HG03378 (cell line): ENCODE measurements around the gene CACNG4.

Experiments
- ATAC-seq: cut with Tn5 transposase; IDR thresholded peaks from one replicate; pipeline ENCODE4 v1.9.1; 2021; ENCODE audit warnings: mild to moderate bottlenecking, moderate library complexity; ENCODE audit not compliant: unreplicated experiment

CACNG4 gene

DNA sequence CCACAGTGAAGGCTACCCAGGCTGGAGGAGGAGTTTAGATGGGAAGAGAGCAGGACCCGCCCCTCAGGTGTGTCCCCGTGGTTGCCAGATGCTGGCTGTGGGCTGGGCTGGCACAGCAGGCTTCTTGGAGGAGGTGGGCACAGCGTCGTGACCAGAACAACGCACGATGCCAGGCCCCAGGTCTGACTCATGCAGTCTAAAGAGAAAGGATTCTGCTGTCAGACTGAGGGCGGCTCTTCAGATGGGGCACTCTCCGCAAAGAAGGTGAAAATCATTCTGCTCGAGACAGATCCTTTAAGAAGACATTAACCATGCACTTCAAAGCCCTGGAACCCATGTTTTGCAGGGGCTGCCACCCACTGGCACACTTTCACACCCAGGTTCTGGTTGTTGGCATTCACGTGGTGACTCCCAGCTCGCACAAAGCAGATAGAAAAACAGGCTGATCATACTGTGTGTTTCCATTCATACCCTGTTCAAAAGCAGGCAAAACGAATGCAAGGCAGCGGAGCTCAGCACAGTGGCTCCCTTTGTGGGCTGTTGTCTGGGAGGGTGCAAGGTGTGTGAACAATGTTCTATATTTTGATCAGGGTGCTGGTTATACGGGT is 19.0 kb downstream of the CACNG4 start:
- ATAC-seq: no peak

DNA sequence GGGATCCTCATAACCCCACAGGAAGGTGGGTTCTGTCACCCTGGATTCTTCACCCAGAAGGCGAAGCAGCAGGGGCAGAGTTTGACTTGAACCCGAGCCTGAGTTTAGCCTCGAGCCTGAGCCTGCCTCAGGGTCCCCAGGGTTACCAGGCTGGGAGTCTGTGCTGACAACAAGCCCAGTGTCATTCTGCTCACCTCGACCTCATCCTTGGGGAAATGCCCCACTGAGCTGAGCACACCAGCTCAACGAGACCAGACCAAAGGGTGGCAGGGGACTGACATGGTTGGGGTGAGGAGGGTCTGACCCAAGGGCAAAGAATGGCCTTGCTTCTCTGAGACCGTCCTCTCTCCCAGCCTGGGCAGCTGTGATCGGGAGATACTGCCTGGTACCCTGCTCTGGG is 20.2 kb downstream of the CACNG4 start:
- ATAC-seq: no peak

DNA sequence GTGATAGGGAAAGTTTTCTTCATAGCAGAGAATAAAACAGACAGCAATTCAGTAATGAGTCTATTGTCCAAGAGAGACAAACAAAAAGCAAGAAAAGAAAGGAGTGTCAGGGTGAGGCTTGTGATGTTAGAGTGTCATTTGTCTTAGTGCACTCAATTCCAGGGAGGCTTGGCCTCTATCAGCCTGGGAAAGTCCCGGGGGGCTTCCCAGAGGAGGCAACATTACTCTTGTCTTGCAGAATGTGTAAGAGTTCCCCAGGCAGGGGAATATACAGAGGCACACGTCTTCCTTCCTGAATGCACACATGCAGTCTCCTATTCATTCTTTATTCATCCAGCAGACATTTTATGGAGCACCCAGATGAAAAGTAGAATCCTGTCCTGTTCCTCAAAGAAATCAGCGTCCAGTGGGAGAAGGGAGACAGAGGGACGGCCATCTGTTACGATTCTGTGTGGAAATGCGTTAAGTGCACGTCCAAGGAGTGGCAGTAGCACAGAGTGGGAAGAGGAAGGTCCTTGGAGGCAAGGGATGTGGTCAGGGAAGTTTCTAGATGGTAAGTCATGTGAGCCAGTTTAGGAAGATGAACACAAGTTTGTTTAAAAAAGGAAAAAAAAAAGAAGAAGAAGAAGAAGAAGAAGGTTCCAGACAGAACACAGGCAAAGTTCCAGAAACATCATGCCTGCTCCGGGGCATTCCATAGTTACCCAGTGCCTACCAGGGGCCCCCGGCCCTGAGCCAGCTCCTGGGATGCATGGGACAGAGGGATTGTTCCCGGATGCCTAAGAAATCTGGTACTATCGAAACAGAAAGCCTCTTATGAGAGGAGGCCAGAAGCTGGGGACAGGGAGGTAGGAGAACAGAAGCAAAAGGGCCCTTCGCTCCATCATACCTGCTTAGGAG is 21.1 kb downstream of the CACNG4 start:
- peak; percentile 62 for ATAC-seq

DNA sequence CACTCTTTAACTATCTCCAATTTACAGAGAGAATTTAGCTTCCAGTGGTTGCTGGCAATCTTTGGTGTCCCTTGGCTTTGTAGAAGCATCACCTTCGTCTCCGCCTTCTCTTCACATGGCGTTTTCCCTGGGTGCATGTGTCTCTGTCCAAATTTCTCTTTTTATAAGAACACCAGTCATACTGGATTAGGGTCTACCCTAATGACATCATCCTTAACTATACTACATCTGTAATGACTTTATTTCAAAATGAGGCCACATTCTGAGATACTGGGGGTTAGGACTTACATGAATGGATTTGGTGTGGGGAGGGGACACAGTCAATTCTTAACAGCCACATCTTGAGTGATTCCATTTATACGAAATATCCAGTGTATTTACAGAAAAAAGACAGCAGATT is 22.2 kb downstream of the CACNG4 start:
- ATAC-seq: no peak

DNA sequence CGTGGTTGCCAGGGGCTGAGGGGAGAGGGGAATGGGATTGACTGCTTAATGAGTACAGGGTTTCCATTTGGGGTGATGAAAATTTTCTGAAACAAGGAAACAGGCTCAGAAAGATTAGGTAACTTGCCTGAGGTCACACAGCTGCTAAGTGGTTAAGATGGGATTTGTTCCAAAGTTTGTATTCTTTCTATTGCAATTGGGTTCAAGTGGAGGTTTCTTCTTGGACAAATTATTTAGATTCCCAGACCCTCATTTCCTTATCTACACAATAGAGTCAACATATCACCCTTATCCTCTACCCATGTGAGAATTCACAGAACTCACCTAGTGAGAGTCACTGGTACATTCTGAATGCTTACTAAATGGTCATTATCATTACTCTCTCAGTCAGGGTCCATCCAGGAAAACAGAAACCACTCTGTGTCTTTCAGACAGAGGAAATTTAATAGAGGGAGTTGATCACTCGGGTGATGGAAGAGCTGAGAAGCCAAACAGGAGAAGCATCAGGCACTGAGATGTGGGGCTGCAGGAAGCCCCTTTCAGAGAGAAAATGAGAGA is 22.6 kb downstream of the CACNG4 start:
- ATAC-seq: no peak

DNA sequence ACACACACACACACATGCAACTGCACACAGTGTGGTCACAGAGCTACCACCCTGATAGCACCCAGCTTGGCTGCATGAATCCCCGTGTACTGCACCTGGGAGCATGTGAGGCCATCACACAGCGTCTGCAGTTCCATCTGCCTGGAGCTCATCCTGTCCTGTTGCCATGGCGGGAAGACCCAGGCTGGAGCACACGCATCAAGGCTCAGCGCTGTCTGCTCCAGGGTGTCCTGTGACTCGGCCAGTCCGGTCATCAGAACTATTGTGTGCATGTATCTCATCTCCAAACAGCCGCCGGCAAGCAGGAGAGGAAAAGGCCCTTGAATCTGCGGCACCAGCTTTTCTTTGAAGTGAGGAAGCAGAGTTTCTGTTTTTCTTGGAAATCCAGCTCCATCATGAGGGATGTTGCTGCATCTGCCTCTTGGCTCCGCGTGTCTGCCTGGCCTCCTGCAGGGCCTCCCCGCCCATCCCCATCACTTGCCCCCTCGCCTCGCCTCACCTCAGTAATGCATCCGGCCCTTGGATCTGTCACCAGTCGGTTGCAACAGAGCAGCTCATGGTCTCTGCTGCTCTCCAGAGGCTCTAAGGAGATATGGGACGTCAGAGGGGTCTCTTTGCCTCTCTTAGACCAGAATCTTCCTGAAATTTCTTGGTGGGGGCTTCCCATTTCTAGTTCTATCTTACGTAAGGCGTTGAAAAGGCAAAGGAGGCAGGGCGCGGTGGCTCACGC is 23.7 kb downstream of the CACNG4 start:
- no peak for ATAC-seq

DNA sequence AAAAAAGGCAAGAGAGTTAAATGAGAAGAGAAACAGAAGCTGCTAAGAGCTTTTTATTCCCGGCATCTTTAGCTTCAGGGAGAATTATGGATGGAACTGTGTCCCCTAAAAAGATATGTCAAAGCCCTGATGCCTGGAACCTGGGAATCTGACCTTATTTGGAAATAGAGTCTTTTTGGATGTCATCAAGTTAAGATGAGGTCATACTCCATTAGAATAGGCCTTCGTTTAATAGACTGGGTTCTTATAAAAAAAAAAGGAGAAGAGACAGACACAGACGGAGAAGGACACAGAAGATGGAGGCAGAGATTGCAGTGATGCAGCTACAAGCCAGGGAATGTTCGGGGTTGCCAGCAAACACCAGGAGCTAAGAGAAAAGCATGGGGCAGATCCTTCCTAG is 24.6 kb downstream of the CACNG4 start:
- ATAC-seq: no peak

DNA sequence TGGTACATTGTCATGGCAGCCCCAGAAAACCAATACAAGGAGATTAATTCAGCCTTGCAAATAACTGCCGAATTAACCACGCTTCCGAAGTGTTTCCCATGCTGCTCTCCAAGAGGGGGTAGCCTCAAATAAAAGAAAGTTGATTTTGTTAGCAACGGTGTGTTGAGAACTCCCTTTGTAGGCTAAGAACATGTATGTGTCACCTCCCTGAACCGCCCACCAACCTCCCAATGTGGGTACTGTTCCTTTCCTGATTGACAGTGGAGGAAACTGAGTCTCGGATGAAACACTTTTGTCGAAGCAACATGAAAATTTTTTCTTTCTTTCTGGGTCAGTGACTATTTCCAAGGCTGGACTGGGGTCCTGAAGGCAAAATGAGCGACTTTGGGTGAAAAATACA is 25.1 kb downstream of the CACNG4 start:
- no peak for ATAC-seq

DNA sequence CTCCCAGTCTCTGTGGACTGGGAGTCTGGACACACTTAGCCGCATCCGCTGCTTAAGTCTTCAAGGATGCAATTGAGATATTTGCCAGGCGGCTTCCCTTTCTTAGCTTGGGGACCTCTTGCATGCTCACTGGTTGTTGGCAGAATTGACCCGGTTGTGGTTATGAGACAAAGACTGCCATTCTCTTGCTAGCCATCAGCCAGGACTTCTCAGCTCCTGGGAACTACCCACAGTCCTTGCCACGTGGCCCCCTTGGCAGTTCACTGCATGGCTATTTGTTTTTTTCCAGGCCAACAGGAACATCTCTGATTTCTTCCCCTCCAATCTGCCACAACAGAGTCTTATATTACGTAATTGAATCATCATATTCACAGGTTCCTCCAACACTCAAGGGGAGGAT is 25.5 kb downstream of the CACNG4 start:
- no peak for ATAC-seq

DNA sequence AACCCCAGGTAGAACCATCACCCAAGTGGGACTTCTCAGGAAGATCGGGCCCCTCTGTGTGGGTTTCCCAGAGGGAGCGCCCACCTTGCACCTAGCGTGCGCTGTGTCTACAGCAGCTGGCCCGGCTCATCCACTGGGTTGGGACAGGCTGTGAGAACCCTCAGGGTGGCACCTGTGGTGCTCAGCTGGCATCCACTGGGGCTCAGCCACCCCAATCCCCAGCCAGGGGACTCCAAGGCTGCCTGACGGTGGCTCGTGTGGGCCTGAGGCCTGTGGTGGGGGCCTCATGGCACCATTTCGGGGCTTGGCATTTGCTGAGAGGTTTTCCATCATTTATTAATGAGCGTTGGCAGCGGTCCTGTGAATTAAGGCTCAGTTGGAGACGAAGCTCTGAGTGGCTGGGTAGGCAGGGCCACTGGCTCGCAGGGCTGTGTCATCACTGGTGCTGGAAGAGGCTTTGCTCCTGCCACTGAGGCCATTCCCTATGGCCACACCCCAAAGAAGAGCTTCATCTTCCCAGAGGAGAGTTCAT is 28.5 kb downstream of the CACNG4 start:
- ATAC-seq: no peak

DNA sequence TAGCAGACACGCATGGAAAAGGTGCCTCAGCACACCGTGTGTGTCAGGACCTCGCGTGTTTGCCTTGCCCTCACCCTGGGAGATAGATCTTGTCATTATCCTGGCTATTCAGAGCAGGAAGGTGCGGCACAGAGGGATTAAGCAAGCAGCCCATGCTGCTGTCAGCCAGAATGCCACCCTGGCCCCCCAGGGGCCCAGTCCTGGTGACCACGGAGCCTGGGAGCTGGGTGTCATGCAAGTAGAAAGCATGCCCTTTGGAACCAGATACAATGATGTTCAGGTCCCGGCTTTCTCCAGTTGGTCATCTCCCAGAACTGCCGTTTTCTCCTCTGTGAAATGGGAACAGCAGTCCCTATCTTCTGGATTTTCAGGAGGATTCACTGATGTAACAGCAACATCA is 29.9 kb downstream of the CACNG4 start:
- ATAC-seq: no peak

DNA sequence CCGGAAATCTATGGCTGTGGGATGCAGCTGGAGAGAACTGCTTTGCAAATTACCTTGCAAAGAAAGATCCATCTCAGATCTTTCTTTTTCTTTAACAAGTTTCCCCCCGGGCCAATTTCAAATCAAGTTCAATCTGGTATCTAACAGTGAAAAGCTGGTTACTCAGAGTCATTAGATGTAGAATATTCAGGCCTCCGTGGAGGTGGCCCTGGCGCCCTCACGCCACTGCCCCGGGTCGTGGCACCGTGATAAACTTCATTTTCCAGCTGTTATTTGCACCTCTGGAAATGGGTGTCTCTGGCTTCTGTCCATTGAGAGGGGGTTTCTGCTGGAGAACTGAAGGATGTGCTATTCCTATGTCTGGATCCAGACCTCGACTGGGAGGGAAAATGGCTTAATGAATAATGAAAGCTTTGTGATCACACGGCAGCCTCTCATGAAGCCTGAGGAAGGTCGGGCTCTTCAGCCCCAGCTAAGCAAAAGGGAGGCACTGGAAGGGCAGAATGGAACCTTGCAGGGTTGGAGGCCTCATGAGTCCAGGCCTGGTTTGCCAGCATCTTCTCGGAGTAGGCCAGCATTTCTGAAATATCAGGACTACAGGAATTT is 30.5 kb downstream of the CACNG4 start:
- no peak for ATAC-seq

DNA sequence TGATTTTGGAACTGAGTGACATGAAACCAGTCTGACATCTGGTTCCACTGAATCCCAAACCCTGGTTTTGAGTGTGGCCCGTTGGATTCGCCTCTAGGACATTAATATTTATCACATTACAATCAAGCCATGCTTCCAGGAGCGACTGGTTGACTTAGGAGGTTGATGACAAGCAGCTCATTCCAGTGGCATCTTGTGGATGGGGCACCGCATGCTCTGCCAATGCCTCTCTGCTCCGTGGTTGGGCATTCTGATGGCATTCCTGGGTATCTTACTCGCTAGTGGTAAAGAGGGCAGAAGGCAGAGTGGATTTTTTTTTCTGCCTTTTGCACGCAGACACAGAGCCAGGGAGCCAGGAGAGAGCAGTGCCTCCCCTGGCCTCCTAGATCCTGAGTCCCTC is 31.4 kb downstream of the CACNG4 start:
- no peak for ATAC-seq

DNA sequence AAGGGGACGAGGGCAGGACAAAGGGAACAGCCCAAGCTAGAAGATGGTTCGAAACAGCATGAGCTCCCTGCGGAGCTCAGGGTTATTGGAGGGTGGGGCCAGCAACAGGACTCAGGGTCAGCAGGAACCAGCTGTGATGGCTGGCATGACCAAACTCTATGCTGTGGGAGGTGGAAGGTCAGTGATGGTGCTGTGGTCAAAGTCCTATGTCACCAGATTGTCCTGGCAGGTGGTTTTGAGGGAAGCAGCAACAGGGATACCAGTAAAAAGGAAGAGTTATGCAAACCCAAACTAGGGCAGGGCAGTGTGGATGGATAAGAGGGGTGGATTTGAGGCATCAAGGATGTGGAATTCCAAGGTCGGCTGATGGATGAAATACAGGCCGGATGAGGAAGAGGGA is 32.4 kb downstream of the CACNG4 start:
- no peak for ATAC-seq

DNA sequence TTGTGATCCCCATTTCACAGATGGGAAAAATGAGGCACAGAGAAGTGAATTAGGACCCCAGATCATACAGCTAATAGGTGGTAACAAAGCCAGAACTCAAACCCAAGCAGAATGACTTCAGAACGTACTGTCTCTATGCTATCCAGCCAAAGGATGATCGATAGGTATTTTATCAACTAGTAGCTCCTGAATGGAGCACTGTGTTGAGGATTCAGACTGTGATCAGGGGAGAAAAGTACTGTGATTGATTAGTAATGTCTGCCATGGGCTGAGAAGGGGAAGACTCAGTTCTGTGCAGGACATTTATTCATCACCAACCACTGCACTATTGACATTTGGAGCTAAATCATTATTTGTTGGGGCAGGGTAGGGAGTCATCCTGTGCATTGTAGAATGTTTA is 38.7 kb downstream of the CACNG4 start:
- no peak for ATAC-seq

DNA sequence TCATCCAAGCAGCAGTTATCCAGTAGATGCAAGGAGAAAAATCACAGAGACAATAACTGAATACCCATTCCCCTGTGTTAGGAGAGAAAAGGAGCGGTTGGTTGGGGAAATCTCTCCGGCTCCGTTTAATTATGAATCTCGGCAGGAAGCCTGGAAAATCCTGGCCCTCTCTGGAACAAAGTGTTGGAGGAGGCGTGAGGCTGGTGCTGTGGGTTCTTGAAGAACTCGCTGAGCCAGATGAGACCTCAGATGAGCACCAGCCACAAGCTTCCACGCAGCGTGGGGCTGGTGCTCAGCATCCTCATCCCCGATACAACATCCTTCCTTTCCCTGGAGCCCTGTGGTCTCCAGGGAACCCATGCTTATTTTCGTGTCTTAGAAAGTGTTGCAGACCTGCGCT is 39.7 kb downstream of the CACNG4 start:
- ATAC-seq: no peak

DNA sequence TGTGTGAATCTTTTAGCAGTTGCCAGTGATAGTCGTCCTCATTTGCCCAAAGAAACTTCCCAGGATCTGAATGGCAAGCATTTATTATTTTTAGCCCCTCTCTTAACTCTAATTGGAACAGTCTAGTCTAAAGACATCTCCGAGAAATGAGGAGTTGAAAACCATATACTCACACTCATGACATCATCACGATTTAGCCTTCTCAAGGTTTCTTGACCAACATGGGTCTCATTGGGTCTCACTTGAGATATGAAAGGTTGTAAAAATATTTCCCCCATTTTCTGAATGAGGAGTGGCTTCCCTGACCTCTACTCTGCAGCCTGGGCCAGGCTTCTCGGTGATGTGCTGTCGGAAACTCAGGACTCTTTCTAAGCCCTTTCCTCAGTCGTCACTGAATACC is 42.8 kb downstream of the CACNG4 start:
- no peak for ATAC-seq

DNA sequence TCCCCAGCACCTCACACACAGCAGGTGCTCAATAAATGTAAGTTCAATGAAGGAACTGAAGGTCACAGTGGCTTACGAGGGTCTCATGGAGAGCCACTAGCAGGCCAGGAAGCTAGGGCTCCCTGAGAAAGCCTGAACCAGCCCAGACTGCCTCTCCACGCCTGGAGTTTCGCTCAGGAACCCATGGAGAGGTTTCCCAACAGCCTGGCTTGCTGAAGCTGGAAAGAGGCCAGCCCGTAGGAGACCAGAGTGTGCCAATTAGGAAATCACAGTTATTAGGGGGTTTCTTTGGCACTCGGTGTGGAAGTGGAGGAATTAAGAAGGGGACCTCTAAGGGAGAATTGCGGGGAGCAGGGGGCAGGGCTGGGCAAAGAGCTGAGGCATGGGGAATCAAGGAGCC is 43.6 kb downstream of the CACNG4 start:
- ATAC-seq: no peak

DNA sequence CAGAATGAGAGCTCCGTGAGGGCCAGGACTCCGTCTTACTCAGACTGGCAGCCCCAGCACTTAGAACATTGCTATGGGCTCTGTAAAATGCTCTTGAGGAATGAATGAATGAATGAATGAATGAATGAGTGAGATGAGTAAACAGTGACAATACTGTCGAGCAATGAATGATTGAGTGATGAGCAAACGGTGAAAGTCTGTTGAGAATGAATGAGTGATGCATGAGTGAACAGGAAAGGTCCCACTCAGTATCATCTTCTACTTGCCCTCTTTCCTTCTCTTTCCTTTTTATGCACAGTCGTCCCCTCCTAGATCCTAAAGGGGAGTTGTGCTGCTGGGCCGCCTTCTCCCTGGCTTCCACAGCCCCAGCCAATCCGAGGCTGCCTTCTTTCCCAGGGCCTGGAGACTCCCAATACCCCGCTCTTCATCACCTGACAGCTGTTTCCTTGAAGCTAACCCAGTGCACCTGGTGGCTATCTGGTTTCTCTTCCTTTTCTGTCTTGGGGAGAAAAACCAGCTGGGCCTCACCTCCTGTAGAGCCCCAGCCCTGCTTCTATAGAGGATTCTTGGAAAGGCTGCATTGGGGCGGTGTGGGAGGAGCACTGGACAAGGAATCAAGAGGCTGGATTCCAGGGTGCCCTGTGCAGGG is 47.1 kb downstream of the CACNG4 start:
- ATAC-seq: no peak

DNA sequence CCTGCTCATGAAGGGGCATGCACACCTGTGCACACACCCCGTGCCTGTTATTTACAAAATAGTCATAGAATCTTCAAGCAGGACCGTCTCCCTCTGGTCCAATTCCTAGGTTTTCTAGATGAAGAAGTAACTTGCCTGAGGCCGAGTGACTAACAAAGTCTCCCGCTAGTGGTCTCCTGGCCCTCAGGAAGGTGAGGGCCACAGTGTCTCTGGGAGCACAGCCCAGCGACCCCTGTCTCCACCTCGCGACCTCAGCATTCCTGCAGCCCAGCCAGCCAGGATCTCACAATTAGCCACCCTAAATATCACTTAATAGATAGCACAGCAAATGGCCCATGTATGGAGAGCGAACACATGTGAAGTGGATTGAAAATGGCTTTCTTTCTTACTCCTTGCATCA is 49.4 kb downstream of the CACNG4 start:
- no peak for ATAC-seq
